A375 (cell line): Measurements from ENCODE around the gene BCAR1. TPM values are rescaled to one million over a fixed set of nuclear protein-coding genes. Genes with fewer than 3 reads are reported as not detected.

ENCODE experiments used
- small RNA-seq: library from RNA; depleted of rRNA; stranded (forward); fragments of <200 nt; gene quantifications from one replicate; pipeline ENCODE3, GENCODE V24; 2014
- total RNA-seq: library from RNA; depleted of rRNA; stranded (reverse); fragments of >200 nt; shearing (Covaris generic); gene quantifications from 2 replicates; pipeline ENCODE4 v1.2.3, GENCODE V29; 2014; rRNA removed

Gene BCAR1, protein sequence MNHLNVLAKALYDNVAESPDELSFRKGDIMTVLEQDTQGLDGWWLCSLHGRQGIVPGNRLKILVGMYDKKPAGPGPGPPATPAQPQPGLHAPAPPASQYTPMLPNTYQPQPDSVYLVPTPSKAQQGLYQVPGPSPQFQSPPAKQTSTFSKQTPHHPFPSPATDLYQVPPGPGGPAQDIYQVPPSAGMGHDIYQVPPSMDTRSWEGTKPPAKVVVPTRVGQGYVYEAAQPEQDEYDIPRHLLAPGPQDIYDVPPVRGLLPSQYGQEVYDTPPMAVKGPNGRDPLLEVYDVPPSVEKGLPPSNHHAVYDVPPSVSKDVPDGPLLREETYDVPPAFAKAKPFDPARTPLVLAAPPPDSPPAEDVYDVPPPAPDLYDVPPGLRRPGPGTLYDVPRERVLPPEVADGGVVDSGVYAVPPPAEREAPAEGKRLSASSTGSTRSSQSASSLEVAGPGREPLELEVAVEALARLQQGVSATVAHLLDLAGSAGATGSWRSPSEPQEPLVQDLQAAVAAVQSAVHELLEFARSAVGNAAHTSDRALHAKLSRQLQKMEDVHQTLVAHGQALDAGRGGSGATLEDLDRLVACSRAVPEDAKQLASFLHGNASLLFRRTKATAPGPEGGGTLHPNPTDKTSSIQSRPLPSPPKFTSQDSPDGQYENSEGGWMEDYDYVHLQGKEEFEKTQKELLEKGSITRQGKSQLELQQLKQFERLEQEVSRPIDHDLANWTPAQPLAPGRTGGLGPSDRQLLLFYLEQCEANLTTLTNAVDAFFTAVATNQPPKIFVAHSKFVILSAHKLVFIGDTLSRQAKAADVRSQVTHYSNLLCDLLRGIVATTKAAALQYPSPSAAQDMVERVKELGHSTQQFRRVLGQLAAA
- total RNA-seq, result 36.0 and 38.9 TPM in 2 replicates

DNA sequence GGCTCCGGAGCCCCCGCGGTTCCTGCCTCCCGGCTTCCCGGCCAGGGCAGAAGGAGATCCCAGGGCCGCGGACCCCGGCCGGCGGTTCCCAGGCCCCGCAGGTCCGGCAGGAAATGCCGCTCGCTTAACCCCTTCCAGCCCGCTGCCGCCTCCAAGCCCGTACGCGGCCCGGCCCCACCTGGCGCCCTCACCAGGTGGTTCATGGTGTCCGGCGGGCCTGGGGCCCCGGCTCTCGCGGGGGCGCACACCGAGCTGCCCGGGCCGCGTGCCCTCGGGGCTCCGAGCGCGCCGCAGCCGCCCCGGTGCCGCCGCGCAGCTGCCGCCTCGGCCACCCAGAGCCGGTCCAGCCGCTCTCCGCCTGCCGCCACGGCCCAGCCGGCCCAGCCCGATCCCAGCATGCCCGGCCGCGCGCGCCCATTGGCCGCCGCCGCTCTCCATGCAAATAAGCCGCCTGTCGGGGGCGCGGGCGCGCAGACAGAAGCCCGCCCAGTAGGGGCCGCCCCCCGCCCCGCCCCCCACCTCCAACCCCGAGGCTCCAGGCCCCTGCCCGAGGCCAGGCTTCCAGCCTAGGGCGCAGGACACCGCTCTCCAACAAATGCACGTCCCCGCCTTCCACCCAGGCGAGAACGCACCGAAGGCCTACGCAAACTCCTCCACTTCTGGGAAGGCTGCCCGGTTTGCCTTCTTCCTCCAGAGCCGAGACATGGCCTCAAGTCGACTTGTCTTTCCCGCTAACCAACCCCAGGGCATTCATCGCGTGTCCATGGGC is at the start of gene BCAR1:
BCAR1 (minus strand) TSS at position 345 of the 769 bp plus-strand sequence; CDS start at position 203, 142 bp downstream.

DNA sequence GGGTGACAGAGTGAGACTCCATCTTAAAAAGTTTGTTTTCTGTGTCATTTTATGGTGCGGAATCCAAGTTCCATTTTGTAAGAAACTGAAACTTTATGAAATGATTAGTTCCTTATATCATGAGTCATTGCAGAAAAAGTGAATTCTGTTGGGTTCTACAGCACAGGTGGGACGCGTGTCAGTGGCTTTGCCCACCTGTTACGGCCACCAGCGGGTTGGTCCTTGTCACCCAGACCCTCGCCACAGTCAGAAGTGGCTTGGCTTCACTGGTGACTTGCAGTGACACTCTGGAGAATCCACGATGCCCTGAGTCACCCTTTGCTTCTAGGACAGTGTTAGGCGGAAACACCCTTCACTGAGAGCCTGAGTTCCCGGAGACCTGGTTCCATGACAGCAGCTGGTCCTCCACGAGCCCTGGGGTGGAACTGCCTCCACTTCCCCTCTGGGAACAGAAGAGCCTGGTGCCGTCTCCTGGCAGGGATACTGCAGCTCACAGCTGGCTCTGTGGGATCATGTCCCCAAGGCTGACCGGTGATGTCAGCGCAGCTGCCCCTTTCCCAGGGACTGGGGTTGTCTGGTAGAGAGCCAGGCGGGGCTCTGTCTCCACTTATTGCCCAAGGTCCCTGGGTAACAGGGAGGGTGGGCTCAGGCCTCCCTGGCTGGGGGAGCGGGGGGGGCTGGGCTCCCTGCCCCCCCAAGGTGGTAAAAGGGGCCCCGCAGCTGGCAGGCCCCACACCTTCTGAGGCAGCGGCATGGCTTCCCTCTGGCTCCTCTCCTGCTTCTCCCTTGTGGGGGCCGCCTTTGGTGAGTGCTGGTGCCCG is 33.0 kb downstream of the BCAR1 start, which contains the start of gene CTRB1:
CTRB1 (plus strand) TSS at position 733 of the 821 bp plus-strand sequence; CDS start at position 753, 20 bp downstream.

DNA sequence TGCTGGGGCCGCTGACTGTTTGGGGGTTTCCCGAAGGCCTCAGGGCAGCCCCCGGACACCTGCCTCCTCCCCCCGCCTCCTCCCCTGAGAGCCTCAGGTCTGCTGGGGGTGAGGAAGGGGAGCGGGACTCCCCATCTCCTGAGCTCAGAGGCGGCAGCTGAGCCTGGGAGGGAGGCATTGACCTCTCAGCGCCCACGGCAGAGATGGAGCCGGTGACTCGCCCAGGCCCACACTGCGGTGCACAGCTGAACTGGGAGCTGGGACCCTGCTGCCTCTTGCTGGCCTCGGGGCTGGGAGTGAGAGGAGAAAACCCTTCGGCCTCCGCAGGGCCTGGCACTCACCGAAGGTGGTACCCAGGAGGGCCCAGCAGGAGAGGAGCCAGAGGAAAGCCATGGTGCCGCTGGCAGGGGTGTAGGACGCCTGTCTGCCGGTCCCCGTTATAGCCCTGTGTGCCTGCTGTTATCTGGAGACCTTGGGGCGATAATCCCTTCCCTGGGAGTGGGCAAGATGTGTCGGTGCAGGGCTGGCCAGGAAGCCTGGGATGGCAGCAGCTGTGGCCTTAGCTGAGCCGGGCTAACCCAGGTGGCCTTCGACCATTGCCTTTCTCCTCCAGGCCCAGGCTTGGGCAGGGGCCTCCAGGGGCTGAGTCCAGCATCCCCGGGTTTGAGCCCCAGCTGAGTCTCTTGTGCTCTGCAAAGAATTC is 44.5 kb downstream of the BCAR1 start, which contains the start of gene CTRB2:
CTRB2 (minus strand) TSS at position 413 of the 703 bp plus-strand sequence; CDS start at position 393, 20 bp downstream.

Small RNAs within 50 kb of the gene (small RNA-seq; reads per million reads assigned to genes)
- gene RNU6-758P, result not detected

Other genes with a start within 250 kb of the BCAR1 start
- 0.98 and 1.8 TPM in 2 replicates for gene LDHD, start 134.8 kb downstream of the BCAR1 start, total RNA-seq
- 4.7 TPM in 2 replicates for gene ZFP1, start 103.1 kb downstream of the BCAR1 start, total RNA-seq
- gene CTRB2, start 44.5 kb downstream of the BCAR1 start, total RNA-seq, result 0.26 TPM in 1 of 2 replicates, not detected in the other
- not detected in 2 replicates for gene CTRB1, start 32.6 kb downstream of the BCAR1 start, total RNA-seq
- gene CFDP1, start 181.9 kb upstream of the BCAR1 start, total RNA-seq, result 54.0 and 63.1 TPM in 2 replicates
- 9.4 and 20.4 TPM in 2 replicates for gene TMEM170A, start 213.1 kb upstream of the BCAR1 start, total RNA-seq
- gene CHST6, start 243.8 kb upstream of the BCAR1 start, total RNA-seq, result 5.5 and 6.0 TPM in 2 replicates